ENCODE measurements around the gene IDH3G. TPM values are rescaled to one million over a fixed set of nuclear protein-coding genes. Genes with fewer than 3 reads are reported as not detected.

Gene IDH3G
- total and polyA plus RNA-seq, 2 of the 8 experiments (the other 6 are each of a cell fraction or from before 2014, with no cell fraction given) = 39.4 to 66.7 TPM

GRCh38 chrX:153824348-153824747, 30.2 kb upstream of the IDH3G start:
- FAIRE-seq = no peak
- peaks cover 6 to 27% (median 18%) of the 10 kb centered on the region in 4 experiments for H3K4me1 ChIP-seq (replicated peaks in 1 of 4; ENCODE audit: control insufficient read depth in 3 of 4, insufficient read depth in 4 of 4, low read length in 3 of 4)
- CTCF ChIA-PET (ENCODE audit: partially characterized antibody) = no interaction called here
- H4K20me1 ChIP-seq (replicated peaks in 1 of 2; ENCODE audit: control insufficient read depth in 1 of 2, insufficient read depth in 2 of 2, low read length in 2 of 2) = peaks cover 0 to 2% of the 10 kb centered on the region in 2 experiments
- no peak overlapping the region for H4K5ac ChIP-seq (ENCODE audit: insufficient read length, low read depth, low read length)
- H2BK20ac ChIP-seq (ENCODE audit: low read length) = no peak overlapping the region
- no peaks in the 10 kb centered on the region for H3K23me2 ChIP-seq (ENCODE audit: low read depth, low read length)
- H2BK5ac ChIP-seq (ENCODE audit: low read depth, low read length) = peak overlapping the region; percentile 71; the same call in 1 of the 2 replicates
- peak overlapping the region; percentile 71; the same call in 1 of the 2 replicates for H3K18ac ChIP-seq (ENCODE audit: extremely low read depth, low read length)
- H4K91ac ChIP-seq (replicated peaks; ENCODE audit: insufficient read length, low read length) = peak overlapping the region; percentile 74
- no peak overlapping the region for H3K9ac ChIP-seq (replicated peaks in 1 of 4; ENCODE audit: extremely low read depth in 1 of 4, low read depth in 3 of 4, low read length in 3 of 4)
- H2AFZ ChIP-seq (ENCODE audit: low read length) = no peak overlapping the region
- DNase-seq (ENCODE audit: low read depth in 1 of 2, low spot score in 2 of 2) = no peak
- peak overlapping the region in 1 of 2 experiments; percentile 15; a peak in 1 of 4 replicates for H3K4me2 ChIP-seq (ENCODE audit: insufficient read depth in 1 of 2, low read depth in 2 of 2, low read length in 2 of 2)
- peaks cover 26 to 85% of the 10 kb centered on the region in 2 experiments for H3K79me2 ChIP-seq (ENCODE audit: control insufficient read depth in 1 of 2, insufficient read depth in 2 of 2, low read length in 2 of 2)
- 83% methylated on average over 5 of the region's 10 CpGs; no CpG with 5 or more reads in 1 of the 2 experiments for WGBS, 2 experiments (ENCODE audit: extremely low coverage in 1 of 2, insufficient coverage in 1 of 2, insufficient read length in 1 of 2, insufficient replicate concordance in 2 of 2, low coverage in 1 of 2, low lambda C conversion rate in 2 of 2, missing lambda C conversion rate in 1 of 2)
- no peaks in the 10 kb centered on the region; a peak in 1 of 8 replicates for H3K36me3 ChIP-seq (ENCODE audit: control insufficient read depth in 2 of 4, insufficient read depth in 4 of 4, low read length in 3 of 4)
- no peak overlapping the region for H3K14ac ChIP-seq (ENCODE audit: insufficient read length)
- H3K9me3 ChIP-seq (ENCODE audit: insufficient read depth in 2 of 2, low read depth in 1 of 2, low read length in 1 of 2) = no peaks in the 10 kb centered on the region
- H2AK5ac ChIP-seq (ENCODE audit: low read depth, low read length) = no peak overlapping the region
- no peaks in the 10 kb centered on the region; a peak in 2 of 7 replicates for H3K27me3 ChIP-seq (replicated peaks in 1 of 4; ENCODE audit: control insufficient read depth in 3 of 4, extremely low read depth in 1 of 4, insufficient read depth in 3 of 4, low read length in 3 of 4)
- H3K23ac ChIP-seq (ENCODE audit: insufficient read length) = no peak overlapping the region
- no peak overlapping the region; the same call in 1 of the 2 replicates for H3K27ac ChIP-seq (ENCODE audit: low read depth, low read length)
- no peak overlapping the region for H2BK120ac ChIP-seq (replicated peaks; ENCODE audit: low read depth, low read length)
- no peak overlapping the region for H3K56ac ChIP-seq (replicated peaks; ENCODE audit: insufficient read length, low read depth, low read length)
- no peak overlapping the region for H3K4me3 ChIP-seq (ENCODE audit: extremely low read depth in 1 of 4, insufficient read depth in 2 of 4, low read depth in 3 of 4, low read length in 4 of 4)
- TF ChIP-seq CBX5 (IDR thresholded peaks at IDR 0.05; ENCODE audit: low read depth, low read length) = no peak
- no peak for TF ChIP-seq SIRT6 (IDR thresholded peaks at IDR 0.05; ENCODE audit: low read length)
- no peak for TF ChIP-seq SP1 (IDR thresholded peaks at IDR 0.05; ENCODE audit: low read depth, low read length)
- no peak for TF ChIP-seq EZH2 (IDR thresholded peaks at IDR 0.05; ENCODE audit: low read depth, low read length, severe bottlenecking)
- TF ChIP-seq KDM4A (IDR thresholded peaks at IDR 0.05; ENCODE audit: low read depth, low read length, severe bottlenecking) = no peak
- TF ChIP-seq SP4 (IDR thresholded peaks at IDR 0.05; ENCODE audit: low read length) = no peak
- no peak for TF ChIP-seq JUN (IDR thresholded peaks at IDR 0.05; ENCODE audit: low read depth, low read length)
- TF ChIP-seq TEAD4 (IDR thresholded peaks at IDR 0.05; ENCODE audit: low read depth, low read length) = no peak
- TF ChIP-seq SAP30 (IDR thresholded peaks at IDR 0.05; ENCODE audit: insufficient read depth, insufficient replicate concordance, low read length) = no peak
- TF ChIP-seq RNF2 (IDR thresholded peaks at IDR 0.05; ENCODE audit: borderline replicate concordance, low read depth, low read length, missing control alignments, poor library complexity, severe bottlenecking) = no peak
- POLR2A ChIA-PET (ENCODE audit: partially characterized antibody) = interaction anchor here (2.1 kb wide), 1 partner anchor 13 kb away, joined by 5 read pairs; no protein-coding TSS in a partner anchor
- no peak overlapping the region for H3K4ac ChIP-seq (replicated peaks; ENCODE audit: insufficient read length, low read depth, low read length)
- no peak overlapping the region for H2BK15ac ChIP-seq (ENCODE audit: low read length)
- 0 out of 2 replicates have a peak overlapping the region, but pooled peaks have one; percentile 39 for H2BK12ac ChIP-seq (ENCODE audit: low read depth, low read length)
- no peaks in the 10 kb centered on the region; the same call in 1 of the 2 replicates for H3K79me1 ChIP-seq (ENCODE audit: low read depth, low read length)
- peak overlapping the region; percentile 51; the same call in 1 of the 2 replicates for H4K8ac ChIP-seq (ENCODE audit: extremely low read depth, insufficient read depth, low read length)

Data from H1 (cell line).